Tibial nerve (tissue), 4 donors: ENCODE results near the gene MFRP.

Experiments
- CTCF ChIP-seq, 5 experiments: fragments of 200-600 bp in 3 of 5; fragments of 450-650 bp in 2 of 5; sonication (generic) in 3 of 5; IDR thresholded peaks; one replicate each; pipeline ENCODE4 v1.5.1; 2016 to 2019; ENCODE audit warnings: antibody characterized with exemption in 5 of 5, mild to moderate bottlenecking in 3 of 5, moderate library complexity in 2 of 5
- EP300 ChIP-seq, 2 donors: sonication (generic); formaldehyde crosslinking; IDR thresholded peaks; one replicate each; pipeline ENCODE4 v1.6.1; 2017; ENCODE audit warnings: antibody characterized with exemption in 2 of 2, mild to moderate bottlenecking in 1 of 2
- POLR2A ChIP-seq, 2 donors: fragments of 450-650 bp; IDR thresholded peaks; one replicate each; pipeline ENCODE4 v1.6.1; 2017; ENCODE audit warnings: antibody characterized with exemption in 2 of 2, mild to moderate bottlenecking in 2 of 2, moderate library complexity in 2 of 2

GRCh38 chr11:119380160-119380826, 33.8 kb upstream of the MFRP start:
- TF ChIP-seq CTCF (IDR thresholded peaks at IDR 0.05): no peak
- no peak for TF ChIP-seq EP300 (IDR thresholded peaks at IDR 0.05)
- TF ChIP-seq POLR2A (IDR thresholded peaks at IDR 0.05): no peak
